ENCODE results near the gene KCTD13. TPM values are rescaled to one million over a fixed set of nuclear protein-coding genes. Genes with fewer than 3 reads are reported as not detected.

Gene KCTD13
- total and polyA plus RNA-seq, 2 of the 8 experiments (the other 6 are each of a cell fraction or from before 2014, with no cell fraction given): 9.2 to 10.8 TPM

DNA sequence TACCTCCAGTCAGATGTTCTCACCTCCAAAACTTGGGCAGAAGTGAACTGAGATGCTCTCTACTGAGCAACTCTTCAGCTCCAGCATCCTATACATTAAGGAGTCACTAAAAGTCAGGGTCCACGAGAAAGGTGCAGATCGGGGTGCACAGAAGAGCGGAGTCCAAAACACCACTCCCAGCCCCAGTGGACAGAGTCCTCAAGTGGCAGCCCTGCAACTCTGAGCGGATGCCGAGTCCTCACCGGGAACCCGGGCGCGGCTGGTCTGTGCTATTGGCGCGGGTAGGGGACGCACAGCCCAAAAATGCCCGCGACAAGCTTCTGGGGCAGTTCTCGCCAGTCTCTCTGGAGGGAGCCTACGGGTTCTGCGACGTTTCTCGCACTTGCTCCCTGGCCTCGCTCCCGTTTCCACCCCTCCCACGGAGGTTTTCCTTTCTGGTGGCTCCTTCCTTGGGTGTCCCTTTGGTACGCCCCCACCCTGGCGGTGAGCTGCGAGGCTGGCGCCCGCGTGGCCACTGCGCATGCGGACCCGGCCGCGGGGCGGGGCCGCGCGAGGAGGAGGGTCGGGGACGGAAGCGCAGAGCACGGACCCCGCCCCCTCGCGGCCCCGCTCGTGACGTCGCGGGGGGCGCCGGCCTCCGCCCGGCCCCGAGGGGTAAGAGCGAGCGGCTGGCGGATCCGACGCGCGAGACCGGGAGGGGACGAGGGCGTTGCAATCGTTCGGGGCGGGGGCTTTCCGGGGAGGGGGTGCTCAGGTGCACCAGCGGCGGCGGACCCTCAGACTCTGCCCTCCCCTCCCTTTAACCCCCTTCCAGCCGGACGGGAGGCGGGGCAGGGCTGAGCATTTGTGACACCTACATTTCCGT, 35.7 kb upstream of the KCTD13 start, which contains the start of gene TMEM219 (continued):
- TF ChIP-seq, protein P1, sequence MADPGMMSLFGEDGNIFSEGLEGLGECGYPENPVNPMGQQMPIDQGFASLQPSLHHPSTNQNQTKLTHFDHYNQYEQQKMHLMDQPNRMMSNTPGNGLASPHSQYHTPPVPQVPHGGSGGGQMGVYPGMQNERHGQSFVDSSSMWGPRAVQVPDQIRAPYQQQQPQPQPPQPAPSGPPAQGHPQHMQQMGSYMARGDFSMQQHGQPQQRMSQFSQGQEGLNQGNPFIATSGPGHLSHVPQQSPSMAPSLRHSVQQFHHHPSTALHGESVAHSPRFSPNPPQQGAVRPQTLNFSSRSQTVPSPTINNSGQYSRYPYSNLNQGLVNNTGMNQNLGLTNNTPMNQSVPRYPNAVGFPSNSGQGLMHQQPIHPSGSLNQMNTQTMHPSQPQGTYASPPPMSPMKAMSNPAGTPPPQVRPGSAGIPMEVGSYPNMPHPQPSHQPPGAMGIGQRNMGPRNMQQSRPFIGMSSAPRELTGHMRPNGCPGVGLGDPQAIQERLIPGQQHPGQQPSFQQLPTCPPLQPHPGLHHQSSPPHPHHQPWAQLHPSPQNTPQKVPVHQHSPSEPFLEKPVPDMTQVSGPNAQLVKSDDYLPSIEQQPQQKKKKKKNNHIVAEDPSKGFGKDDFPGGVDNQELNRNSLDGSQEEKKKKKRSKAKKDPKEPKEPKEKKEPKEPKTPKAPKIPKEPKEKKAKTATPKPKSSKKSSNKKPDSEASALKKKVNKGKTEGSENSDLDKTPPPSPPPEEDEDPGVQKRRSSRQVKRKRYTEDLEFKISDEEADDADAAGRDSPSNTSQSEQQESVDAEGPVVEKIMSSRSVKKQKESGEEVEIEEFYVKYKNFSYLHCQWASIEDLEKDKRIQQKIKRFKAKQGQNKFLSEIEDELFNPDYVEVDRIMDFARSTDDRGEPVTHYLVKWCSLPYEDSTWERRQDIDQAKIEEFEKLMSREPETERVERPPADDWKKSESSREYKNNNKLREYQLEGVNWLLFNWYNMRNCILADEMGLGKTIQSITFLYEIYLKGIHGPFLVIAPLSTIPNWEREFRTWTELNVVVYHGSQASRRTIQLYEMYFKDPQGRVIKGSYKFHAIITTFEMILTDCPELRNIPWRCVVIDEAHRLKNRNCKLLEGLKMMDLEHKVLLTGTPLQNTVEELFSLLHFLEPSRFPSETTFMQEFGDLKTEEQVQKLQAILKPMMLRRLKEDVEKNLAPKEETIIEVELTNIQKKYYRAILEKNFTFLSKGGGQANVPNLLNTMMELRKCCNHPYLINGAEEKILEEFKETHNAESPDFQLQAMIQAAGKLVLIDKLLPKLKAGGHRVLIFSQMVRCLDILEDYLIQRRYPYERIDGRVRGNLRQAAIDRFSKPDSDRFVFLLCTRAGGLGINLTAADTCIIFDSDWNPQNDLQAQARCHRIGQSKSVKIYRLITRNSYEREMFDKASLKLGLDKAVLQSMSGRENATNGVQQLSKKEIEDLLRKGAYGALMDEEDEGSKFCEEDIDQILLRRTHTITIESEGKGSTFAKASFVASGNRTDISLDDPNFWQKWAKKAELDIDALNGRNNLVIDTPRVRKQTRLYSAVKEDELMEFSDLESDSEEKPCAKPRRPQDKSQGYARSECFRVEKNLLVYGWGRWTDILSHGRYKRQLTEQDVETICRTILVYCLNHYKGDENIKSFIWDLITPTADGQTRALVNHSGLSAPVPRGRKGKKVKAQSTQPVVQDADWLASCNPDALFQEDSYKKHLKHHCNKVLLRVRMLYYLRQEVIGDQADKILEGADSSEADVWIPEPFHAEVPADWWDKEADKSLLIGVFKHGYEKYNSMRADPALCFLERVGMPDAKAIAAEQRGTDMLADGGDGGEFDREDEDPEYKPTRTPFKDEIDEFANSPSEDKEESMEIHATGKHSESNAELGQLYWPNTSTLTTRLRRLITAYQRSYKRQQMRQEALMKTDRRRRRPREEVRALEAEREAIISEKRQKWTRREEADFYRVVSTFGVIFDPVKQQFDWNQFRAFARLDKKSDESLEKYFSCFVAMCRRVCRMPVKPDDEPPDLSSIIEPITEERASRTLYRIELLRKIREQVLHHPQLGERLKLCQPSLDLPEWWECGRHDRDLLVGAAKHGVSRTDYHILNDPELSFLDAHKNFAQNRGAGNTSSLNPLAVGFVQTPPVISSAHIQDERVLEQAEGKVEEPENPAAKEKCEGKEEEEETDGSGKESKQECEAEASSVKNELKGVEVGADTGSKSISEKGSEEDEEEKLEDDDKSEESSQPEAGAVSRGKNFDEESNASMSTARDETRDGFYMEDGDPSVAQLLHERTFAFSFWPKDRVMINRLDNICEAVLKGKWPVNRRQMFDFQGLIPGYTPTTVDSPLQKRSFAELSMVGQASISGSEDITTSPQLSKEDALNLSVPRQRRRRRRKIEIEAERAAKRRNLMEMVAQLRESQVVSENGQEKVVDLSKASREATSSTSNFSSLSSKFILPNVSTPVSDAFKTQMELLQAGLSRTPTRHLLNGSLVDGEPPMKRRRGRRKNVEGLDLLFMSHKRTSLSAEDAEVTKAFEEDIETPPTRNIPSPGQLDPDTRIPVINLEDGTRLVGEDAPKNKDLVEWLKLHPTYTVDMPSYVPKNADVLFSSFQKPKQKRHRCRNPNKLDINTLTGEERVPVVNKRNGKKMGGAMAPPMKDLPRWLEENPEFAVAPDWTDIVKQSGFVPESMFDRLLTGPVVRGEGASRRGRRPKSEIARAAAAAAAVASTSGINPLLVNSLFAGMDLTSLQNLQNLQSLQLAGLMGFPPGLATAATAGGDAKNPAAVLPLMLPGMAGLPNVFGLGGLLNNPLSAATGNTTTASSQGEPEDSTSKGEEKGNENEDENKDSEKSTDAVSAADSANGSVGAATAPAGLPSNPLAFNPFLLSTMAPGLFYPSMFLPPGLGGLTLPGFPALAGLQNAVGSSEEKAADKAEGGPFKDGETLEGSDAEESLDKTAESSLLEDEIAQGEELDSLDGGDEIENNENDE (IDR thresholded peaks at IDR 0.05; ENCODE audit: insufficient replicate concordance, low read length): no peak
- TF ChIP-seq, protein P2, sequence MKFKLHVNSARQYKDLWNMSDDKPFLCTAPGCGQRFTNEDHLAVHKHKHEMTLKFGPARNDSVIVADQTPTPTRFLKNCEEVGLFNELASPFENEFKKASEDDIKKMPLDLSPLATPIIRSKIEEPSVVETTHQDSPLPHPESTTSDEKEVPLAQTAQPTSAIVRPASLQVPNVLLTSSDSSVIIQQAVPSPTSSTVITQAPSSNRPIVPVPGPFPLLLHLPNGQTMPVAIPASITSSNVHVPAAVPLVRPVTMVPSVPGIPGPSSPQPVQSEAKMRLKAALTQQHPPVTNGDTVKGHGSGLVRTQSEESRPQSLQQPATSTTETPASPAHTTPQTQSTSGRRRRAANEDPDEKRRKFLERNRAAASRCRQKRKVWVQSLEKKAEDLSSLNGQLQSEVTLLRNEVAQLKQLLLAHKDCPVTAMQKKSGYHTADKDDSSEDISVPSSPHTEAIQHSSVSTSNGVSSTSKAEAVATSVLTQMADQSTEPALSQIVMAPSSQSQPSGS (IDR thresholded peaks at IDR 0.05; ENCODE audit: low read length): no peak
- TF ChIP-seq NRF1 (IDR thresholded peaks at IDR 0.05; ENCODE audit: low read depth, low read length): peak; percentile 83
- TF ChIP-seq, protein P3, sequence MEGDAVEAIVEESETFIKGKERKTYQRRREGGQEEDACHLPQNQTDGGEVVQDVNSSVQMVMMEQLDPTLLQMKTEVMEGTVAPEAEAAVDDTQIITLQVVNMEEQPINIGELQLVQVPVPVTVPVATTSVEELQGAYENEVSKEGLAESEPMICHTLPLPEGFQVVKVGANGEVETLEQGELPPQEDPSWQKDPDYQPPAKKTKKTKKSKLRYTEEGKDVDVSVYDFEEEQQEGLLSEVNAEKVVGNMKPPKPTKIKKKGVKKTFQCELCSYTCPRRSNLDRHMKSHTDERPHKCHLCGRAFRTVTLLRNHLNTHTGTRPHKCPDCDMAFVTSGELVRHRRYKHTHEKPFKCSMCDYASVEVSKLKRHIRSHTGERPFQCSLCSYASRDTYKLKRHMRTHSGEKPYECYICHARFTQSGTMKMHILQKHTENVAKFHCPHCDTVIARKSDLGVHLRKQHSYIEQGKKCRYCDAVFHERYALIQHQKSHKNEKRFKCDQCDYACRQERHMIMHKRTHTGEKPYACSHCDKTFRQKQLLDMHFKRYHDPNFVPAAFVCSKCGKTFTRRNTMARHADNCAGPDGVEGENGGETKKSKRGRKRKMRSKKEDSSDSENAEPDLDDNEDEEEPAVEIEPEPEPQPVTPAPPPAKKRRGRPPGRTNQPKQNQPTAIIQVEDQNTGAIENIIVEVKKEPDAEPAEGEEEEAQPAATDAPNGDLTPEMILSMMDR (IDR thresholded peaks at IDR 0.05; ENCODE audit: control extremely low read depth in 1 of 3, insufficient read depth in 1 of 3, low read depth in 1 of 3, low read length in 3 of 3): no peak

All from H1 (cell line).